PC-3 (cell line): ENCODE measurements around the gene THSD7A.

Experiments
- EZH2 ChIP-seq: fragments of 300-600 bp; sonication (generic); IDR thresholded peaks from one replicate; pipeline ENCODE4 v1.6.1; 2017; ENCODE audit warnings: antibody characterized with exemption, mild to moderate bottlenecking, low read length; ENCODE audit not compliant: unreplicated experiment
- EZH2phosphoT487 ChIP-seq: fragments of 300-600 bp; sonication (generic); IDR thresholded peaks from 2 replicates; pipeline ENCODE4 v1.6.1; 2018; ENCODE audit warnings: mild to moderate bottlenecking, antibody characterized with exemption, low read length, borderline replicate concordance
- TF ChIP-seq, protein P1 (sequence below): fragments of 300-600 bp; sonication (generic); conservative IDR thresholded peaks from 2 replicates; pipeline ENCODE4 v1.5.1; 2017; ENCODE audit warnings: antibody characterized with exemption, low read depth, mild to moderate bottlenecking, low read length

DNA sequence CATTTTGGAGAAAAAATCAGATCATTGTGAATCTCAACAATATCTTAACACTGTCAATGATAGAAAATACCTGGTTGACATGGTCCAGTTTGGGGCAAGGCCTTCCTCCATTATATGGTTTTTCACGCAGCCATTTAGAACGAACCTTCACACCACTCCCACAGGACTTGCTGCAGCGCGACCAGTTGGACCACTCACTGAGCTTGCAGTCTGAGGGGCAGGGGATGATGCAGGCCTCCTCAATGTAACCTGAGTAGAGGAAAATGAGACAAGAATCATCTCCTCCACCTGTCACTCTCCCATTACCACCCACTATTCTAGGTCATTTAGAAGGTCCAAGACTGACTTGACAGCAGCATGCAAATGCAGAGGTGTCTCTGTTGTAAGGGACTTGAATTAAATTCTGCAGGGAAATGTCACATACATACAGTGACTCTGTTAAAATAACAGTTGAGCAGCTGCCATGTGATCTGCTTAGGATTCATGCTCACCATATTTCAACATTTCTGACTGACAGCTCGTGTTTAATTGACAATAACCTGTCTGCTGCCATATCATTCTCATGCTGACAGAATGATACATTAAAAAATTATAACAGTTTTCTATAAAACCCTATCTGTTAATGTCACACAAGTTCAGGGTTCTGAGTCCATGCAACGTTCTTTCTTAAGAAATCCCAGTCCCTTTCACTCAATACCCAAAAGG, 403.0 kb downstream of the THSD7A start:
- TF ChIP-seq, protein P1, sequence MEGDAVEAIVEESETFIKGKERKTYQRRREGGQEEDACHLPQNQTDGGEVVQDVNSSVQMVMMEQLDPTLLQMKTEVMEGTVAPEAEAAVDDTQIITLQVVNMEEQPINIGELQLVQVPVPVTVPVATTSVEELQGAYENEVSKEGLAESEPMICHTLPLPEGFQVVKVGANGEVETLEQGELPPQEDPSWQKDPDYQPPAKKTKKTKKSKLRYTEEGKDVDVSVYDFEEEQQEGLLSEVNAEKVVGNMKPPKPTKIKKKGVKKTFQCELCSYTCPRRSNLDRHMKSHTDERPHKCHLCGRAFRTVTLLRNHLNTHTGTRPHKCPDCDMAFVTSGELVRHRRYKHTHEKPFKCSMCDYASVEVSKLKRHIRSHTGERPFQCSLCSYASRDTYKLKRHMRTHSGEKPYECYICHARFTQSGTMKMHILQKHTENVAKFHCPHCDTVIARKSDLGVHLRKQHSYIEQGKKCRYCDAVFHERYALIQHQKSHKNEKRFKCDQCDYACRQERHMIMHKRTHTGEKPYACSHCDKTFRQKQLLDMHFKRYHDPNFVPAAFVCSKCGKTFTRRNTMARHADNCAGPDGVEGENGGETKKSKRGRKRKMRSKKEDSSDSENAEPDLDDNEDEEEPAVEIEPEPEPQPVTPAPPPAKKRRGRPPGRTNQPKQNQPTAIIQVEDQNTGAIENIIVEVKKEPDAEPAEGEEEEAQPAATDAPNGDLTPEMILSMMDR, result no peak
- no peak for TF ChIP-seq EZH2
- no peak for TF ChIP-seq EZH2phosphoT487
